HG02610 (cell line): ENCODE measurements around the gene APOC4.

ENCODE experiments used
- ATAC-seq: cut with Tn5 transposase; IDR thresholded peaks from one replicate; pipeline ENCODE4 v1.9.1; 2021; ENCODE audit warnings: mild to moderate bottlenecking, moderate library complexity; ENCODE audit not compliant: unreplicated experiment

Gene APOC4

GRCh38 chr19:44992336-44993163, 50.5 kb downstream of the APOC4 start:
- ATAC-seq = no peak

GRCh38 chr19:44993526-44993925, 51.5 kb downstream of the APOC4 start:
- ATAC-seq = no peak

- ATAC-seq = no peak
These were observed 52.0 kb downstream of the APOC4 start for GRCh38 chr19:44993926-44994537.
